Measurements from ENCODE around the gene OXSM.

OXSM gene

GRCh38 chr3:25804676-25805075 lies 14.8 kb downstream of the OXSM start:
- no peak for DNase-seq

DNA sequence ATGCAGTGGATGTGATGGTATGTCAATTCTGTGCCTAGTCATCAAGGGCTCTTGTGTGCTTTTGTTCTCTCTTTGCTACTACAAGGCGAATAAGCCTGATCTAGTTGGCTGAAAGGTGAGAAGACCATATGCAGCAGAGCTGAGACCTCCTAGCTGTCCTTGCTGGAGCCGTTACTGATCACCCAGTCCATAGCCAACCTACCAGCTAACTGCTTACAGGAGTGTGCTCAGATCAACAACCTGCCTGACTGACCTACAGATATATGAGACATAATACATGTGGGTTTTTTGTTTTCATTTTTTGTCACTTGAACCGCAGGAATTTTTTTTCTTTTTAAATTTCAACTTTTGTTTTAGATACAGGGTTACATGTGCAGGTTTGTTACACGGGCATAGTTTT lies 22.8 kb downstream of the OXSM start:
- no peak for DNase-seq

GRCh38 chr3:25817107-25817506 lies 27.2 kb downstream of the OXSM start:
- DNase-seq, result no peak

GRCh38 chr3:25817638-25818037 lies 27.7 kb downstream of the OXSM start:
- DNase-seq, result no peak

GRCh38 chr3:25818335-25818734 lies 28.4 kb downstream of the OXSM start:
- DNase-seq, result no peak

GRCh38 chr3:25820366-25820765 lies 30.5 kb downstream of the OXSM start:
- DNase-seq, result no peak

GRCh38 chr3:25820816-25821486 lies 31.1 kb downstream of the OXSM start:
- no peak for DNase-seq

DNA sequence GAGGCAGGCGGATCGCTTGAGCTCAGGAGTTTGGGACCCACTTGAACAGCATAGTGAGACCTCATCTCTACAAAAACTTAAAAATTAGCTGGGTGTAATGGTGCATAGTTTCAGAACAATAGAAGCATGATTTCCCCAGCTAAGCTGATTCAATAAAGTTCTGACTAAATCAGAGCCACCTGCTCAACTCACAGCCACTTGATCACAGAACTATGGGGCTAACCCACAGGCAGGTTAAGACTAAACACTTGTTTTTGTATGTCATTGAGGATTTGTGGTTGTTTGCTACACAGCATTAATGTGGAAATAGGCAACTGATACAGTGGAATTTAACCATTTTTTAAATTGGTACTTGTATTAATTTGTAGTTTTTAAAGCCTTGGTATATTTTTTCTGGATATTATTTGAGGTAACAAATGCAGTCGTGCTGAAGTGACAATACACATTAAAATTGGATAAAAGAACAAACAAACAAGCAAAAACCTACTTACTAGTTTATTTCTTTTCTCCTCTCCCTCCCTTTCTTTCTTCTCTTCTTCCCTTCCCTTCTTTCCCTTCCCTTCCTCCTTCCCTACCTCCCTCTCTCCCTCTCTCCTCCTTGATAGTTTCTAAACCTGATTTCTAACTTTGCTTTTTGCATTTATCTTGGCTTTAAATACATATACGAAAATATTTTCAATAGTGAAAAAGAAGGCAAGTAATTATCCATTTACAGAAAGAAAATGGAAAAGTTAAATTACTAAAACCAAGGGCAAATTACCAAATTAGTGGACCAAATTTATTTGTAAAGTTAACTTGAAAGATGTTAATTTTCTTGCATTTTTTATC lies 32.1 kb downstream of the OXSM start:
- DNase-seq, result no peak

- DNase-seq, result no peak
Observed at GRCh38 chr3:25823314-25823713, 33.4 kb downstream of the OXSM start.

DNA sequence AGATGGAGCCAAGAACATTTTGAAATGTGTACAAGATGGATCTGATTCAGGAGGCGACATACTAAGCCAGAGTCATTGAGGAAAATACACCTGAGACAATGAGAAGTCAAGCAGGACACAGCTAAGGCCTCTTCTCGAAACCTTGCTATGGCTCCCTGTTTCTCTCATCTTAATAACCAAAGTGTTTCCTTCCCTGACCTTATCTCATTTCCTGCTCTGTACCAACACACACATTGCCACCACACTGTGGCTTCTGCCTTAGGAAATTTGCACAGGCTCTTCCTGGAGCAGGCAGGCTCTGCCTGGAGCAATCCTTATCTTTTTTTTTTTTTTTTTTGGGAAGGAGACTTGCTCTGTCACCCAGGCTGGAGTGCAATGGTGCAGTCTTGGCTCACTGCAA lies 36.6 kb downstream of the OXSM start:
- DNase-seq, result no peak

- peak; percentile 88 for DNase-seq
Observed at GRCh38 chr3:25830373-25831280, 40.7 kb downstream of the OXSM start.

DNA sequence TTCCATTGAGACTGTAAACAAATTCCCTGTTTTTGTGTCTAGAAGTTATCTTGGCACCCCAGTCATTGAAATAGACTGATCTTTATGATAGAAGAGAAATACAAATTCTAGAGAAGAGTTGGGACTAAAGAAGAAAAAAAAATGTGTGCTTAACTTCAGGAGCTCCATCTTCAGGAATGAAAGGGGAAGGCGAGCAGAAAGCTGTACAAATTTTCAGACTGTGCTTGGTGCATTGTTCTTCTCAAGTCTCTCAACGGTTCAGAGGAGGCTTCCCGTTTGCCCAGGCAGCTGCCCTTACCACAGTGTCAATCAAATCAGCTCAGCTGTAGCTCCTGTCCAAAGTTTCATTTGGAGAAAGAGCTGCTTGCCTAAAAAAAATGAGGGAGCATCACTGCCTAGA lies 41.7 kb downstream of the OXSM start:
- peak; percentile 52 for DNase-seq

GRCh38 chr3:25834346-25834745 lies 44.5 kb downstream of the OXSM start:
- DNase-seq, result no peak

DNA sequence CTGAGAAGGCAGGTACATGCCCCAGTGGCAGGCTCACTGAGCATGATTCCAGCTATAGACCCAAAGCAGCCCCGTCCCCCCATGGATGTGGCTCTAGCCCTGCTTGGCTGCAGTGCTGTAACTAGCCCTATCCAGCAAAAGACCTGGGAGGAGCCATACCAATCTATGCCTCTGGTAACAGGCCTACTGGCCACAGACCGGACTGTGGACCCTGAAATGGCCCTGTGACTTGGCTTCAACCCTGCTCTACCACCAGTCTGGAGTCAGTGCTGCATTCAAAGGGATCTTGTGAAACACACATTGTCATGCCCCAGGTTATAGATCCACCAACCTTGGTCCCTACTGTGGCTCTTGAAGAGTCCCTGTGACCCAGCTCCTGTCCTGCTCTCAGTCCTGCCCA lies 46.7 kb downstream of the OXSM start:
- no peak for DNase-seq

DNA sequence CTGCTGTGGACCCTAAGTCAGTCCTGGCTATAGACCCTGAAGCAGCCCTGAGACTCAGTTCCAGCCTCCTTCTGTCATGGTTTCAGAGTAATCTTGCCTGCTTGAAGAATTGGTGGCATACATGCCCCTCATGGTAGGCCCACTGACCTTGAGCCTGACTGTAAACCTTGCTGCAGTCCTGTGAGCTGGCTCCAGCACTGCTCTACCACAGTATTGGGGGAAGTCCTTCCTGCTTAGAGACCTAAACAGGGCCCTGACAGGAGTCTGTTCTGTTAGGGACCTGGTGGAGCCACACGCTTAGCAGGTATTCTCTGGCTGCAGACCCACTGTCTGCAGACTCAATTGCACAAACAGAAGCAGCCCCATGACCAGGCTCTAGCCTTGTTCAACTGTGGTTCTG lies 47.1 kb downstream of the OXSM start:
- DNase-seq, result no peak

DNA sequence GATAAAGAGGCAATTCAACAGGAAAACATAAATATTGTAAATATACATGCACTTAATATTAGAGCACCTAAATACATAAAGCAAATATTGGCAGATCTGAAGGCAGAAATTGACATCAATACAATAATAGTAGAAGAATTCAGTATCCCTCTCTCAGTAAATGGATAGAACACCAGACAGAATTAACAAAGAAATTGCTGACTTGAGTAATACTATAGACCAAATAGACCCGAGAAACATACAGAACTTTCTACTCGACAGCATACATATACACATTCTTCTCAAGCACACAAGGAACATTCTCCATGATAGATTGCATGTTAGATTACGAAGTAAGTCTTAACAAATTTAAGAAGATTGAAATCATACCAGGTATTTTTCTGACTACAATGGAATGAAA lies 50.2 kb downstream of the OXSM start:
- no peak for DNase-seq

DNA sequence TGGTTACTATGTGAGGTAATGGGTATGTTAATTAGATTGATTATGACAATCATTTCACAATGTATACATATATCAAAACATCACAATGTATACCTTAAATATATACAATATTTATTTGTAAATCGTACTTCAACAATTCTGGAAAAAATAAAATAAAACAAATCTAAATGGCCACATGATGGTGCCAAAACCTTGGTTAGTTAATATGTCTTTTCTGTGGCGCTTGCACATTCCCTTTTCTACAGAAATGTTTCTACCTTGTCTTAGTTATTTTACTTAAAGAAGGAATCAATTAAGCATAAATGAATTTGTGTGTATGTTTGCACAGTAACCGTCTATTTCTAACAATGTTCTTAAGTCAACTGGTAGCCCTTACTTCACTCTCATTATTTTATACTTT lies 53.4 kb downstream of the OXSM start:
- no peak for DNase-seq
